NT2/D1 (cell line): ENCODE data around the gene SLC39A11.

Experiments used
- DNase-seq: peaks from one replicate; pipeline ENCODE4 v3.0.0-alpha.2; 2011; ENCODE audit warnings: low read depth, low spot score
- H3K27me3 ChIP-seq: 2 replicates; pipeline ENCODE4 v1.6.0; 2011; ENCODE audit warnings: mild to moderate bottlenecking; ENCODE audit not compliant: insufficient read length, insufficient read depth
- H3K36me3 ChIP-seq: 2 replicates; pipeline ENCODE4 v1.6.1; 2011; ENCODE audit warnings: mild to moderate bottlenecking, low read length, mixed read lengths; ENCODE audit not compliant: insufficient read depth, insufficient read length
- H3K4me1 ChIP-seq: 2 replicates; pipeline ENCODE4 v1.5.1; 2011; ENCODE audit not compliant: insufficient read depth, insufficient read length
- H3K4me3 ChIP-seq: 2 replicates; pipeline ENCODE4 v1.5.1; 2011; ENCODE audit warnings: low read depth; ENCODE audit not compliant: insufficient read length
- H3K9ac ChIP-seq: 2 replicates; pipeline ENCODE4 v1.6.0; 2011; ENCODE audit warnings: low read depth; ENCODE audit not compliant: insufficient read length
- H3K9me3 ChIP-seq: 2 replicates; pipeline ENCODE4 v1.5.1; 2011; ENCODE audit warnings: mild to moderate bottlenecking, low read length; ENCODE audit not compliant: insufficient read depth
- SUZ12 ChIP-seq: IDR thresholded peaks from 2 replicates; pipeline ENCODE4 v1.6.1; 2011; ENCODE audit not compliant: insufficient read length, insufficient read depth; ENCODE audit errors: extremely low read depth
- YY1 ChIP-seq: IDR thresholded peaks from 2 replicates; pipeline ENCODE4 v1.6.1; 2011; ENCODE audit not compliant: insufficient read length, insufficient read depth
- ZNF274 ChIP-seq: IDR thresholded peaks from 2 replicates; pipeline ENCODE4 v1.6.1; 2011; ENCODE audit warnings: mild to moderate bottlenecking, low read depth, low read length

The SLC39A11 gene

GRCh38 chr17:72613806-72614292 lies 478.6 kb downstream of the SLC39A11 start:
- peaks cover 5% of the 10 kb centered on the region for H3K4me1 ChIP-seq
- H3K36me3 ChIP-seq: no peaks in the 10 kb centered on the region
- TF ChIP-seq YY1 (no peak), ZNF274 (no peak), SUZ12 (no peak)
- no peak for DNase-seq
- H3K9me3 ChIP-seq: no peaks in the 10 kb centered on the region
- no peak overlapping the region for H3K4me3 ChIP-seq
- peaks cover 16% of the 10 kb centered on the region for H3K27me3 ChIP-seq
- H3K9ac ChIP-seq: no peak overlapping the region

DNA sequence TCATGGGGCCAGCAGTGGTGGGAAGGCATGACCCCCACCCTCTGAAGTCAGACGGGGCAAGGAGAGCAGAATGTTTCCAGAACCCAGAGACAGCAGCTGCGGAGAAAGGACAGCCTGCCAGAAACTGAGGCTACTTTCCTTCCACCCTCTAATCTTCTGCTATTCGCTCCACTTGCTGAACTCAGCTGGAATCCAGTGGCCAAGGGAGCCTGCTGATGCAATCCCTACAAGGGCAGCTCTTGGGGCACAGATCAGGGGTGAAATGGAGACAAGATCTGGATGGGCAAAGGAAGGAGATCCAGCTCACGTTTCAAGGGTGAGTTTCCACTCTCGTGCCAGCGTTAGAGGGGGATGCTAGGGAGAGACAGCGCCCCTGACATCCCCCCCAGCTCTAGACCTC lies 479.1 kb downstream of the SLC39A11 start:
- peaks cover 5% of the 10 kb centered on the region for H3K4me1 ChIP-seq
- peaks cover 1% of the 10 kb centered on the region; the same call in 1 of the 2 replicates for H3K9me3 ChIP-seq
- H3K4me3 ChIP-seq: no peak overlapping the region
- H3K9ac ChIP-seq: no peak overlapping the region
- TF ChIP-seq SUZ12: no peak
- TF ChIP-seq YY1: no peak
- TF ChIP-seq ZNF274: no peak
- H3K36me3 ChIP-seq: no peaks in the 10 kb centered on the region
- DNase-seq: no peak
- H3K27me3 ChIP-seq: peaks cover 16% of the 10 kb centered on the region

- H3K36me3 ChIP-seq: no peaks in the 10 kb centered on the region
- TF ChIP-seq ZNF274 (no peak), YY1 (no peak), SUZ12 (no peak)
- no peaks in the 10 kb centered on the region for H3K4me1 ChIP-seq
- no peak overlapping the region for H3K4me3 ChIP-seq
- peaks cover 16% of the 10 kb centered on the region for H3K27me3 ChIP-seq
- peaks cover 6% of the 10 kb centered on the region; the same call in 1 of the 2 replicates for H3K9me3 ChIP-seq
- no peak overlapping the region for H3K9ac ChIP-seq
- no peak for DNase-seq
Measured at GRCh38 chr17:72611172-72611571, 481.3 kb downstream of the SLC39A11 start.

DNA sequence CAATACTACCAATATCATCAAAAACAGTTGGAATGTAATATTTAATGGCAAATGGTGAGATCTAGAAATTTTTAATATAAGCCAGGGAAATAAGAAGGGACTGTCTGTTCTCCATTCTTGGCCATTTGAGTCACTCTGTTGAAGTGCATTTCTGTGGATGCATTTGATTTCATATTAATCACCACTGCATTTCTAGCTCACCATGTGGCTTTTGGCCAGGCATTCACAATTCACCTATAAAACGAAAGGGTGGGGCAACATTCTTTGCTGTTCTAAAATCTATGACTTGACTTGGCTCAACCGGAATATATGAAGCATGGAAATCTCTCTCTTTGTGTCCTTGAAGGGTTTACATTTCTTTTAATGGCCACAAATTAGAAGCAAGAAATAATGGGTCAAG lies 483.0 kb downstream of the SLC39A11 start:
- Histone ChIP-seq H3K36me3 (no peaks in the 10 kb centered on the region), H3K9me3 (peaks cover 6% of the 10 kb centered on the region; the same call in 1 of the 2 replicates), H3K27me3 (peaks cover 11% of the 10 kb centered on the region), H3K4me3 (no peak overlapping the region), H3K9ac (no peak overlapping the region), H3K4me1 (no peaks in the 10 kb centered on the region)
- DNase-seq: no peak
- TF ChIP-seq ZNF274 (no peak), YY1 (no peak)

- Histone ChIP-seq H3K9me3 (peaks cover 6% of the 10 kb centered on the region; the same call in 1 of the 2 replicates), H3K4me3 (no peak overlapping the region), H3K9ac (no peak overlapping the region), H3K4me1 (peaks cover 5% of the 10 kb centered on the region), H3K27me3 (peaks cover under 1% of the 10 kb centered on the region), H3K36me3 (no peaks in the 10 kb centered on the region)
- TF ChIP-seq ZNF274 (no peak), SUZ12 (no peak), YY1 (no peak)
- DNase-seq: no peak
Measured at GRCh38 chr17:72608436-72608835, 484.1 kb downstream of the SLC39A11 start.

DNA sequence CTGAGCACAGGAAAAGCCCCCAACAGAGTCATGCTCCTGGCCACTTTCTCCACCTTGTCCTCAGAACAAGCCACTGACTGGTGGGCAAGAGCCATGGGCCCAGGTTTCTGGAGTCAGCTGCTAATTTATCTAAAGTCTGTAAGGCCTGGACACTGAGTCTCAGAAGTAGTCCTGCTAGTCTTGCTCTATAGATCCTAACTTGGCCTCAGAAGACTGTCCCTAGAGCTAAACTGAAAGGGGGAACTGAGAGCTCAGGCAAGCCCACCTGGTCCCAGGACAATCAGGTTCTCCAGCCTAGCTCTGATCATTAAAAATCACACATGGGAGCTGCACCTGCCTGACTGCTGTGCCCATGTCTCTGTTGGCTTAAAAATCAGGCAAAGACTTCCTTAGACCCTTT lies 485.8 kb downstream of the SLC39A11 start:
- no peaks in the 10 kb centered on the region for H3K36me3 ChIP-seq
- no peak overlapping the region for H3K9ac ChIP-seq
- H3K27me3 ChIP-seq: no peaks in the 10 kb centered on the region
- TF ChIP-seq SUZ12: no peak
- no peak for TF ChIP-seq ZNF274
- TF ChIP-seq YY1: no peak
- peaks cover 5% of the 10 kb centered on the region for H3K4me1 ChIP-seq
- H3K4me3 ChIP-seq: no peak overlapping the region
- no peak for DNase-seq
- H3K9me3 ChIP-seq: peaks cover 6% of the 10 kb centered on the region; the same call in 1 of the 2 replicates

GRCh38 chr17:72605543-72605942 lies 486.9 kb downstream of the SLC39A11 start:
- Histone ChIP-seq H3K27me3 (no peaks in the 10 kb centered on the region), H3K36me3 (no peaks in the 10 kb centered on the region), H3K4me3 (no peak overlapping the region), H3K4me1 (peaks cover 5% of the 10 kb centered on the region), H3K9me3 (peaks cover 6% of the 10 kb centered on the region; the same call in 1 of the 2 replicates), H3K9ac (no peak overlapping the region)
- TF ChIP-seq YY1 (no peak), SUZ12 (no peak), ZNF274 (no peak)
- no peak for DNase-seq
